ENCODE measurements around the gene C5orf47.

GRCh38 chr5:173960986-173961385 lies 28.0 kb upstream of the C5orf47 start:
- TF ChIP-seq CTCF (conservative IDR thresholded peaks at IDR 0.05 in 1 of 2, IDR thresholded peaks at IDR 0.05 in 1 of 2; ENCODE audit: low read depth in 1 of 2, low read length in 2 of 2): no peak
- no peak for TF ChIP-seq EZH2 (IDR thresholded peaks at IDR 0.05; ENCODE audit: low read length, missing control alignments)

All from fibroblast of lung (primary cell).